G401.6 (cell line): ENCODE measurements around the gene MAPRE2.
A peak's percentile ranks its signal among the peaks of the same experiment; 100 is the strongest.
"Not testable (repeated sequence)": the region's sequence is repeated elsewhere in the genome, so short reads cannot be mapped to it uniquely, and the experiment has no call there.

Source experiments
- FAIRE-seq: peaks from 2 replicates; lab custom pipeline; 2012; peaks lifted over from hg19 to GRCh38; lab: Jason Lieb, UNC

The MAPRE2 gene

GRCh38 chr18:35122586-35123224 lies 81.5 kb downstream of the MAPRE2 start:
- no peak for FAIRE-seq

DNA sequence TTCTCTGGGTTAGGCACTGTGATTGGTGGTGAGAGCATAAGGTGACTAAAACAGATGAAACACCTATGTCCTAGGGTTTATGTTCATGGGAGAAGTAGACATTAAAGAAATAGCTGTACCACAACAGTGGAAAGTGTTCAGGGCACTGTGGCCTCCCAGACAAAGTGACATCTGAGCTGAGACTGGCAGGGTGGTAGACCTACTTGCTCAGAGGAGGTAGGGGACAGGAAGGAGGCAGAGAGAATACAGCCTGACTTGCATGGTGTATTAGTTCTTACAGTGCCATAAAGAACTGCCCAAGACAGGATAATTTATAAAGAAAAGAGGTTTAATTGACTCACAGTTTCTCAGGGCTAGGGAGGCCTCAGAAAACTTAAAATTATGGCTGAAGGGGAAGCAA lies 82.6 kb downstream of the MAPRE2 start:
- no peak for FAIRE-seq

DNA sequence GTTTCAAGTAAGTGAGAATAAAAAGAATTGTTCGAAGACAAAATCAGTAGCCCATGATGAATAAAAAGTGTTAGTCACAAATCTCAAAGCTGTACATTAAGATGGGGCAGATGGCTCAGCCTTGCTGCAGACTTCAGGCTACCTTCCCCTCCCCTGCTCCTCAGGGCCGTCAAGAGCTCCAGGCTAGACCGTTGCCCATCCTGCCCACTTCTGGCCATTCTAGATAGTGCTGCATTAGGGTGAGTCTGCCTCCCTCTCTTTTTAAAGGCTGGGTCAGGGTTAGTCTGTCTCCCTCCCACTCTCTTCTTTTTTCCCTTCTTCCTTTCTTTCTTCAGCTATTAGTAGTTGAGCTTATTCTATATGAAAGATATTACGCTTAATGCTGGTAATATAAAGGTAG lies 86.0 kb downstream of the MAPRE2 start:
- FAIRE-seq: no peak

GRCh38 chr18:35128675-35129074 lies 87.5 kb downstream of the MAPRE2 start:
- FAIRE-seq: no peak

DNA sequence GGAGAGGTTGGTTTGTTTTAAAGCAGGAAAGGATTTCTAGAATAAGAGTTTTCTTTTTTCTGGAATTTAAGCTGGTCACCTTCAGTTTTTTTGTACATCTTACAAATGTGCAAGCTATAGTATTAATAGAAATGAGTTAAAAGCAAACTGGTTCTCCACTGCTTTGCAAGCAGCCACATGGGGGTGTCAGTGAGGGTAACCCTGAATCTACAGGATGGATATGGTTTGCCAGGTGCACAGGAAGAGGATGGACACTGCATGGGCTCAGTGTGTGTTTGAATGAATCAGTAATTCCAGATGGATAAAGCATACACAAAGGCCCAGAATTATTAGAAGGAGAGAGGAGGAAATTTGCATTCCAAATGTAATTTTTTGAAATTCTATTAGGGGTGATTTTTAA lies 89.0 kb downstream of the MAPRE2 start:
- FAIRE-seq: no peak

DNA sequence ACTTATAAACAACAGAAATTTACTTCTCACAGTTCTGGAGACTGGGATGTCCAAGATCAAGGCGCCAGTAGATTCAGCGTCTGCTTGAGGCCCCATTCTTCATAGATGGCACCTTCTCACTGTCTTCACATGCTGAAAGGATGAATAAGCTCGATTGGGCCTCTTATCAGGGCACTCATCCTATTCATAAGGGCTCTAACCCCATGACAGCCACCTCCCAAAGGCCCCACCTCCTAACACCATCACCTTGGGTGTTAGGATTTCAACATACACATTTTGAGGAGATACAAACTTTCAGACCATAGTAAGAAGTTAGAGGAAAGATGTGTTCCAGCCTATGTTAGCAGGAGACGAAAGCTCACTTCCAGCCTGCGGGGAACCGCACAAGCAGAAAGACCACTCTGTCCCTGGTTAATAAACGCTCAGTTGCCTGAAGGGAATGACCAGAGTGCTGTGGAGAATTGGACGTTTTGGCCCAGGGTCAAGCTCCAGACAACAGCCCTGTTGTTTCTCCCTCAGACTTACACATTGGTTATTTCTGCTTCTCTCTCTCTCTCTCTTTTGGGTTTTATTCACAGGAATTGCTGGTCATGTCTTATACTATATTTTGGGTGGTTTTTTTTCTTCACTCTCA lies 90.3 kb downstream of the MAPRE2 start:
- no peak for FAIRE-seq

- no peak for FAIRE-seq
Observed at GRCh38 chr18:35132021-35132902, 91.0 kb downstream of the MAPRE2 start.

DNA sequence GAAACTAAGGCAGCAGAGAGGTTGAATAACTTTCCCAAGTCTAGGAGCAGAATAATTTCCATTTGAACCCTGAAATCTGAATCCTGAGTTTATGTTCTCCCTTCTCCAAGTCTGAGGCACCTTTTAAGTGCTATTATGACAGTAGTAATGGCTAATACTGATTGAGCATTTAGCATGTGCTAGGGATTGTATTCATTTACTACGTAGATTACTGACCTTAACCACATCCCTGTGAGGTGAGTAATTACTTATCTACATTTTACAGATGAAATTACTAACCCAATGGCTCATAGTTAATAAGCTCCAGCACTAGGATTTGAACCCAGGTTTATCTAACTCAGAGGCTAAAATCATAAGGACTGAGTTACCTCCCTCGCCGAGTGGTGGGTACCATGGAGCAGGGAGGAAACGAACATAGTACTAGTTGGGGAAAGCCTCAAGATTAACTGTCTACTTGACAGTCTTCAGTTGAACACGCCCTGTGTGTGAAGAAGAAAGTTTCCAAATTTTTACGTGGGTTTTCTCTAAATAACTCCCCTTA lies 93.0 kb downstream of the MAPRE2 start:
- FAIRE-seq: no peak

GRCh38 chr18:35134791-35135531 lies 93.7 kb downstream of the MAPRE2 start:
- FAIRE-seq: no peak

- no peak for FAIRE-seq
Observed at GRCh38 chr18:35136248-35136647, 95.0 kb downstream of the MAPRE2 start.

DNA sequence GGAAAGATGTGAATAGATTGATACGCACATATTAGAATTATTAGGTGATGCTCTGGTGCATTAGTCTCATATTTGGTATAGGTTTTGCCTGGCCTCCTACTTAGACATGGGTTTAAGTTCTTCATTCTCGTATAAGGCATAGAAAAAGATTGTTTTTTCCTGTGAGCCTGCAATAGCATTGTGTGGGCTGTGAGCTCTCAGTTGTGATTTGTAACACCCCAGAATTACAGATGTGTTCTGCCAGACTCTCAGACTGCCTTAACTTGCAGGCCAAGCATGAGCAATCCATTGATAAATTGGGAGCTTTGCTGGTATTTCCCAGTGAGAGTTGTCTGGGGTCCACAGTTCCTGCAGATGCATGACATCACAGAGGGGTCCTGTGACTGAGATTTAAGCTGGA lies 95.7 kb downstream of the MAPRE2 start:
- FAIRE-seq: no peak

GRCh38 chr18:35137632-35138031 lies 96.4 kb downstream of the MAPRE2 start:
- no peak for FAIRE-seq

- no peak for FAIRE-seq
Observed at GRCh38 chr18:35138773-35139172, 97.6 kb downstream of the MAPRE2 start.

DNA sequence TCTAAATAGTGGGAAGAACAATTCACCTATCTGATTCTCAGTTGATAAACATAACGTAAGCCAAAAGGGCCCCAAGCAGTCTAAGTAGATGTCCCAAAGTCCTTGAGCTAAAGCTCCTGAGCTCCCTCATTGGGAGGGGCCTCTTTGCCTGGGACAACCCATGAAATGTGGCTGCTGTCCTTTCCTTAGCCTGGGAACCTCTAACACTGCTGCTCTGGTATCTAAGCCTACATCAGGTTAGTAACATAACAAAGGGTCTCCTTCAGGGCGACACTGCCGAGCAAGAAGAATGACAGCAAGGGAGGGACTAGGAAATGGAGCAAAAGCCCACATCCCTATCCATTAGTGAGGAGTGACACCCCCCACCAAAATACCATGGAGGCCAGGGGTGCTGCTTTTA lies 98.3 kb downstream of the MAPRE2 start:
- no peak for FAIRE-seq

GRCh38 chr18:35141077-35141476 lies 99.9 kb downstream of the MAPRE2 start:
- FAIRE-seq: no peak

GRCh38 chr18:35141567-35142274 lies 100.5 kb downstream of the MAPRE2 start:
- FAIRE-seq: no peak

- no peak for FAIRE-seq
Observed at GRCh38 chr18:35142275-35142615, 101.0 kb downstream of the MAPRE2 start.

- FAIRE-seq: peak; percentile 56
Observed at GRCh38 chr18:35143622-35144596, 102.7 kb downstream of the MAPRE2 start.

- FAIRE-seq: no peak
Observed at GRCh38 chr18:35144698-35145097, 103.5 kb downstream of the MAPRE2 start.

DNA sequence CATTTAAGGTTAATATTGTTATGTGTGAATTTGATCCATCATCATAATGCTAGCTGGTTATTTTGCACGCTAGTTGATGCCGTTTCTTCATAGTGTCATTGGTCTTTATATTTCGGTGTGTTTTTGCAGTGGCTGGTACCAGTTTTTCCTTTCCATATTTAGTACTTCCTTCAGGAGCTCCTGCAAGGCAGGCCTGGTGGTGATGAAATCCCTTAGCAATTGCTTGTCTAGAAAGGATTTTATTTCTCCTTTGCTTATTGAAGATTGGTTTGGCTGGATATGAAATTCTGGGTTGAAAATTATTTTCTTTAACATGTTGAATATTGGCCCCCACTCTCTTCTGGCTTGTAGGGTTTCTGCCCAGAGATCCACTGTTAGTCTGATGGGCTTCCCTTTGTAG lies 109.0 kb downstream of the MAPRE2 start:
- FAIRE-seq: not testable (repeated sequence)
